Measurements from ENCODE around the gene RGS3. TPM values are rescaled to one million over a fixed set of nuclear protein-coding genes. Genes with fewer than 3 reads are reported as not detected.

The RGS3 gene
- total RNA-seq, 1 experiment from 2014 or later, result 39.4 TPM

GRCh38 chr9:113497051-113497450, 33.5 kb downstream of the RGS3 start:
- ChIA-PET RAD21 (ENCODE audit: low non-redundant PET in 1 of 2, low total read pairs in 2 of 2, uncharacterized antibody in 2 of 2, unreplicated experiment in 2 of 2) (no interaction called here), POLR2A (no interaction called here), CTCF (no interaction called here)
- Histone ChIP-seq H3K4me1 (ENCODE audit: control insufficient read depth in 1 of 2, insufficient read depth in 2 of 2, low read length in 2 of 2) (no peaks in the 10 kb centered on the region), H3K36me3 (ENCODE audit: control insufficient read depth in 1 of 2, insufficient read depth in 2 of 2, low read length in 2 of 2) (peaks cover 0 to 6% of the 10 kb centered on the region in 2 experiments; a peak in 2 of 4 replicates), H3K9ac (ENCODE audit: low read length) (no peak overlapping the region), H3K27me3 (ENCODE audit: insufficient read depth, low read length) (no peaks in the 10 kb centered on the region), H4K20me1 (ENCODE audit: insufficient read depth) (no peaks in the 10 kb centered on the region), H3K79me2 (ENCODE audit: insufficient read depth, low read length) (no peaks in the 10 kb centered on the region), H2AFZ (ENCODE audit: low read depth, low read length, poor library complexity, severe bottlenecking) (no peak overlapping the region), H3K4me3 (replicated peaks in 1 of 2; ENCODE audit: low read depth in 1 of 2, low read length in 2 of 2) (no peak overlapping the region), H3K27ac (ENCODE audit: low read depth, low read length) (no peak overlapping the region), H3K9me3 (ENCODE audit: control insufficient read depth in 1 of 2, insufficient read depth in 1 of 2, low read depth in 1 of 2, low read length in 2 of 2) (no peaks in the 10 kb centered on the region), H3K4me2 (ENCODE audit: low read length) (no peak overlapping the region), H3K9me2 (ENCODE audit: insufficient read depth) (no peaks in the 10 kb centered on the region)
- no TSS peak for BruUV-seq (replicated peaks)
- intact Hi-C loops (cut with micrococcal nuclease), result no loop called here
- ATAC-seq, result no peak
- TF ChIP-seq EGR1 (IDR thresholded peaks at IDR 0.05; ENCODE audit: low read depth) (no peak), ATF3 (IDR thresholded peaks at IDR 0.05) (no peak), RAD21 (IDR thresholded peaks at IDR 0.05; ENCODE audit: low read depth) (no peak), SP1 (IDR thresholded peaks at IDR 0.05; ENCODE audit: low read depth) (no peak), EZH2phosphoT487 (IDR thresholded peaks at IDR 0.05; ENCODE audit: borderline replicate concordance) (no peak), YY1 (IDR thresholded peaks at IDR 0.05; ENCODE audit: extremely low read depth, insufficient replicate concordance, low read depth, low read length) (no peak), POLR2A (IDR thresholded peaks at IDR 0.05; ENCODE audit: borderline replicate concordance, extremely low read depth, insufficient read depth, insufficient read length) (no peak)
- DNase-seq (ENCODE audit: low read depth, low spot score), result no peak

DNA sequence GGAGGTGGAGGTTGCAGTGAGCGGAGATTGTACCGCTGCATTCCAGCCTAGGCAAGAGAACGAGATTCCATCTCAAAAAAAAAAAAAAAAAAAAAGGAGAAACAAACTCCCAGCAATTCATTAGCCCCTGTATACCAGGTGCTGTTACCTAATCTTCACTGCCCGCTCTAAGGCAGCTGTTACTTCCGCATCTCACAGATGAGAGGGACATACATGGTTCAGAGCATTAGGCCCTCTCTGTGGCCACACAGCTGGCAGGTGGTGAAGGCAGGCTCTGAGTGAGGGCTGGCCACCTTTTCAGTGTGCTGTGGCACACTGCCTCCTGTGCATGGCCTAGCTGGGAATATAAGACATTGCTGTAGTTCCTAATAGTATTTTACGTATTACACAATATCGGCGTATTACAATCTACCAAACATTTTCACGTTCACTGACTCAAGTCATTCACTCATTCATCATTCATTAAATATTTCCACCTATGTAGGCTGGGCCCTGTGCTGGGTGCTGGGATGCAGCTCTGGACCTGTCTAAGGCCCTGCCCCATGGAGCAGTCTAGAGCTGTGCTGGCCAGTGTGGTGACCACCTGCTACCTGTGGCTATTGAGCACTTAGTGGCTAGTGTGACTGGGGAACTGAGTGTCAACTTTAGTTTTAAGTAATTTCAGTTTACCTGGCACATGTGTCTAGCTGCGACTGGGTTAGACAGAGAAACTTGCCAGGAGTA, 35.8 kb downstream of the RGS3 start:
- ChIA-PET CTCF (no interaction called here), POLR2A (no interaction called here), RAD21 (ENCODE audit: low non-redundant PET in 1 of 2, low total read pairs in 2 of 2, uncharacterized antibody in 2 of 2, unreplicated experiment in 2 of 2) (no interaction called here)
- no peak overlapping the region for H3K4me2 ChIP-seq (ENCODE audit: low read length)
- H3K9me3 ChIP-seq (ENCODE audit: control insufficient read depth in 1 of 2, insufficient read depth in 1 of 2, low read depth in 1 of 2, low read length in 2 of 2), result no peaks in the 10 kb centered on the region
- H3K9me2 ChIP-seq (ENCODE audit: insufficient read depth), result no peaks in the 10 kb centered on the region
- no peak for TF ChIP-seq ELF1 (IDR thresholded peaks at IDR 0.05; ENCODE audit: borderline replicate concordance, low read depth)
- TF ChIP-seq ZBTB33 (IDR thresholded peaks at IDR 0.05; ENCODE audit: extremely low read depth, insufficient replicate concordance, low read length), result no peak
- TF ChIP-seq EZH2 (IDR thresholded peaks at IDR 0.05), result no peak
- TF ChIP-seq EZH2phosphoT487 (IDR thresholded peaks at IDR 0.05; ENCODE audit: borderline replicate concordance), result no peak
- TF ChIP-seq FOSL1 (IDR thresholded peaks at IDR 0.05; ENCODE audit: low read depth), result no peak
- TF ChIP-seq CEBPB (IDR thresholded peaks at IDR 0.05; ENCODE audit: low read depth), result no peak
- TF ChIP-seq RAD21 (IDR thresholded peaks at IDR 0.05; ENCODE audit: low read depth), result no peak
- no peak for TF ChIP-seq POLR2A (IDR thresholded peaks at IDR 0.05; ENCODE audit: borderline replicate concordance, extremely low read depth, insufficient read depth, insufficient read length)
- TF ChIP-seq YY1 (IDR thresholded peaks at IDR 0.05; ENCODE audit: extremely low read depth, insufficient replicate concordance, low read depth, low read length), result no peak
- TF ChIP-seq SRF (IDR thresholded peaks at IDR 0.05; ENCODE audit: low read depth), result no peak
- TF ChIP-seq MAX (IDR thresholded peaks at IDR 0.05), result no peak
- no peak for TF ChIP-seq ZNF274 (IDR thresholded peaks at IDR 0.05; ENCODE audit: low read depth, low read length)
- TF ChIP-seq SIN3A (IDR thresholded peaks at IDR 0.05; ENCODE audit: low read depth), result no peak
- TF ChIP-seq CBX3 (IDR thresholded peaks at IDR 0.05; ENCODE audit: low read depth), result no peak
- no peak for TF ChIP-seq TCF7L2 (IDR thresholded peaks at IDR 0.05; ENCODE audit: borderline replicate concordance, extremely low read depth, insufficient read depth, insufficient read length)
- TF ChIP-seq POLR2AphosphoS5 (IDR thresholded peaks at IDR 0.05; ENCODE audit: low read depth, low read length), result no peak
- no peak for TF ChIP-seq JUND (IDR thresholded peaks at IDR 0.05)
- no peak for TF ChIP-seq EGR1 (IDR thresholded peaks at IDR 0.05; ENCODE audit: low read depth)
- no TSS peak for BruUV-seq (replicated peaks)
- DNase-seq (ENCODE audit: low read depth, low spot score) (no peak), ATAC-seq (no peak)
- intact Hi-C loops (cut with micrococcal nuclease), result no loop called here
- H3K36me3 ChIP-seq (ENCODE audit: control insufficient read depth in 1 of 2, insufficient read depth in 2 of 2, low read length in 2 of 2), result peaks cover 0 to 6% of the 10 kb centered on the region in 2 experiments; a peak in 2 of 4 replicates
- no peaks in the 10 kb centered on the region for H4K20me1 ChIP-seq (ENCODE audit: insufficient read depth)
- no peak overlapping the region for H2AFZ ChIP-seq (ENCODE audit: low read depth, low read length, poor library complexity, severe bottlenecking)
- H3K9ac ChIP-seq (ENCODE audit: low read length), result no peak overlapping the region
- H3K4me1 ChIP-seq (ENCODE audit: control insufficient read depth in 1 of 2, insufficient read depth in 2 of 2, low read length in 2 of 2), result peaks cover 0 to under 1% of the 10 kb centered on the region in 2 experiments; a peak in 1 of 4 replicates
- no peak overlapping the region for H3K27ac ChIP-seq (ENCODE audit: low read depth, low read length)
- no peaks in the 10 kb centered on the region for H3K27me3 ChIP-seq (ENCODE audit: insufficient read depth, low read length)
- no peak overlapping the region for H3K4me3 ChIP-seq (replicated peaks in 1 of 2; ENCODE audit: low read depth in 1 of 2, low read length in 2 of 2)
- no peaks in the 10 kb centered on the region for H3K79me2 ChIP-seq (ENCODE audit: insufficient read depth, low read length)
